Hepatocyte (in vitro differentiated cells): ENCODE data around the gene TEC.

ENCODE experiments used
- CTCF ChIP-seq: fragments of 200-600 bp; sonication (generic); IDR thresholded peaks from 2 replicates; pipeline ENCODE4 v1.5.1; 2016; ENCODE audit warnings: antibody characterized with exemption, mild to moderate bottlenecking; ENCODE audit not compliant: poor library complexity
- EZH2 ChIP-seq: fragments of 200-600 bp; sonication (generic); IDR thresholded peaks from 2 replicates; pipeline ENCODE4 v1.6.1; 2016; ENCODE audit warnings: antibody characterized with exemption, mild to moderate bottlenecking, borderline replicate concordance

GRCh38 chr4:48137846-48138245, 131.8 kb downstream of the TEC start:
- no peak for TF ChIP-seq EZH2
- no peak for TF ChIP-seq CTCF
